Thyroid gland (tissue), 4 donors: ENCODE results near the gene DLK1. TPM values are rescaled to one million over a fixed set of nuclear protein-coding genes. Genes with fewer than 3 reads are reported as not detected.

ENCODE experiments used
- DNase-seq, 2 donors: peaks; one replicate each; pipeline ENCODE4 v3.0.0-alpha.2; 2019
- H3K27ac ChIP-seq, 3 donors: fragments of 200-600 bp; sonication (generic); 1 replicate in 2 of 3; 2 replicates in 1 of 3; pipeline ENCODE4 v1.5.1; 2016 to 2019; ENCODE audit warnings: mild to moderate bottlenecking in 1 of 3, moderate library complexity in 1 of 3
- H3K27me3 ChIP-seq: fragments of 200-600 bp; sonication (generic); one replicate; pipeline ENCODE4 v1.5.1; 2019
- H3K36me3 ChIP-seq, 2 donors: fragments of 200-600 bp; sonication (generic); one replicate each; pipeline ENCODE4 v1.5.1; 2016 to 2019
- H3K4me1 ChIP-seq, 2 donors: fragments of 200-600 bp; sonication (generic); one replicate each; pipeline ENCODE4 v1.5.1; 2017 to 2019
- H3K4me3 ChIP-seq, 3 donors: fragments of 200-600 bp; sonication (generic); replicated peaks in 1 of 3; 1 replicate in 2 of 3; 2 replicates in 1 of 3; pipeline ENCODE4 v1.5.1; 2016; ENCODE audit warnings: mild to moderate bottlenecking in 1 of 3
- H3K9me3 ChIP-seq: fragments of 200-600 bp; sonication (generic); one replicate; pipeline ENCODE4 v1.5.1; 2017
- POLR2A ChIP-seq, 2 donors: fragments of 450-650 bp; IDR thresholded peaks; one replicate each; pipeline ENCODE4 v1.6.1; 2017; ENCODE audit warnings: antibody characterized with exemption in 2 of 2, mild to moderate bottlenecking in 2 of 2, moderate library complexity in 1 of 2
- WGBS, 2 donors: methylation state at CpG; one replicate each; pipeline ENCODE4 v1.1.5; 2017; 5-methylcytosine and 5-hydroxymethylcytosine counted together
- intact Hi-C: fragments of 100-400 bp; cut with DNase I; formaldehyde crosslinking; loops from one replicate; pipeline ENCODE4 v1.15.1; 2023
- total RNA-seq, 4 donors: library from RNA; depleted of rRNA; stranded (reverse); fragments of >200 nt; gene quantifications; one replicate each; pipeline ENCODE4 v1.2.3, GENCODE V29; 2016
- TF ChIP-seq, protein P1 (sequence below), 6 experiments: fragments of 200-600 bp in 3 of 6; fragments of 450-650 bp in 3 of 6; sonication (generic) in 3 of 6; IDR thresholded peaks; one replicate each; pipeline ENCODE4 v1.5.1; 2016 to 2019; ENCODE audit warnings: antibody characterized with exemption in 6 of 6, mild to moderate bottlenecking in 2 of 6, inconsistent platforms in 1 of 6, moderate library complexity in 1 of 6

The DLK1 gene
- total RNA-seq, 4 donors from 2014 or later, result 0.40 TPM; not detected in 3

DNA sequence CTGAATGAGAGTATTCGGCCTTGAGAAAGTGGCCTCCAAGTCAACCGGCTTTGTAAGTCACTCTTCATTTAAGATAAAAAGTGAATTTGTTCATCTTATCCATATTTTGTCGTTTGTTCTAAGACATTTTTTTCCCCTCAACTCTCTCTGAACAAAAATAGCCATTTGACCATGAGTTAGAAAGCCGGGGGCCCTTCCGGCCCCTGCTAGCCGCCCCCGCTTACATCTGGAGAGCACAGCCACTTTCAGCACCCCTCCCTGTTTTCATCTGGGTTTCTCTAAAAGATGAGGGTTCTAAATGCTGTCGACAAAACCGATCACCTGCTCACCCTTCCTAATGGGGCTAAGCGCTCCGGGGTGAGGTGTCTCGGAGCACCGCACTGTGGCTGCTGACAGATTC, 30.7 kb upstream of the DLK1 start:
- DNase-seq, result no peak
- Histone ChIP-seq H3K9me3 (no peaks in the 10 kb centered on the region), H3K4me1 (no peaks in the 10 kb centered on the region), H3K36me3 (no peaks in the 10 kb centered on the region), H3K27ac (no peak overlapping the region), H3K27me3 (no peaks in the 10 kb centered on the region), H3K4me3 (no peak overlapping the region)
- TF ChIP-seq POLR2A (IDR thresholded peaks at IDR 0.05), result no peak
- TF ChIP-seq, protein P1, sequence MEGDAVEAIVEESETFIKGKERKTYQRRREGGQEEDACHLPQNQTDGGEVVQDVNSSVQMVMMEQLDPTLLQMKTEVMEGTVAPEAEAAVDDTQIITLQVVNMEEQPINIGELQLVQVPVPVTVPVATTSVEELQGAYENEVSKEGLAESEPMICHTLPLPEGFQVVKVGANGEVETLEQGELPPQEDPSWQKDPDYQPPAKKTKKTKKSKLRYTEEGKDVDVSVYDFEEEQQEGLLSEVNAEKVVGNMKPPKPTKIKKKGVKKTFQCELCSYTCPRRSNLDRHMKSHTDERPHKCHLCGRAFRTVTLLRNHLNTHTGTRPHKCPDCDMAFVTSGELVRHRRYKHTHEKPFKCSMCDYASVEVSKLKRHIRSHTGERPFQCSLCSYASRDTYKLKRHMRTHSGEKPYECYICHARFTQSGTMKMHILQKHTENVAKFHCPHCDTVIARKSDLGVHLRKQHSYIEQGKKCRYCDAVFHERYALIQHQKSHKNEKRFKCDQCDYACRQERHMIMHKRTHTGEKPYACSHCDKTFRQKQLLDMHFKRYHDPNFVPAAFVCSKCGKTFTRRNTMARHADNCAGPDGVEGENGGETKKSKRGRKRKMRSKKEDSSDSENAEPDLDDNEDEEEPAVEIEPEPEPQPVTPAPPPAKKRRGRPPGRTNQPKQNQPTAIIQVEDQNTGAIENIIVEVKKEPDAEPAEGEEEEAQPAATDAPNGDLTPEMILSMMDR (IDR thresholded peaks at IDR 0.05), result no peak
- intact Hi-C loops, result no loop called here
- 77 to 78% methylated on average over 13 of the region's 13 CpGs for WGBS, 2 donors

DNA sequence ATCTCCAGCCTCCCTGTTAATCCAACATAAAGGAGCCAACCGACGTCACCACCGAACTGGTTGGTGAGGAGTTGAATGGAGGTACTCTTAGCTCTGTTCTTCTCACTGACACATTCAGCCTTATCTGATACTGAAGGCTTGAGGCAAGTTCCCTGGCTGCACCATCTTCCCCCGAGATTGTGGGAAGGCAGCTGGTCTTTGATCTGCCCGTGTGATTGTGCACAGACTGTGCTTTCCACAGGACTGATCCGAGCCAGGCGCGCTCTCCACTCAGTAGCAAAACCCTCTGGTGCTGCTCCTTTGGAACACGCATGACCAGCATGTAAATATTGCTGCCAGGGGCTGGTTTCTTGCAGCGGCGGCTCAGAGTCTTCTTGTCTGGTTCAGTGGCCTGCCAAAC, 30.1 kb upstream of the DLK1 start:
- H3K27me3 ChIP-seq, result no peaks in the 10 kb centered on the region
- H3K9me3 ChIP-seq, result no peaks in the 10 kb centered on the region
- H3K4me3 ChIP-seq, result no peak overlapping the region
- no peaks in the 10 kb centered on the region for H3K4me1 ChIP-seq
- DNase-seq, result peak in 1 of 2 donors; percentile 34
- TF ChIP-seq, protein P1 (IDR thresholded peaks at IDR 0.05), result no peak
- TF ChIP-seq POLR2A (IDR thresholded peaks at IDR 0.05), result no peak
- H3K36me3 ChIP-seq, result no peaks in the 10 kb centered on the region
- intact Hi-C loops, result no loop called here
- WGBS, 2 donors, result 30 to 60% methylated on average over 6 to 11 of the region's 11 CpGs
- no peak overlapping the region for H3K27ac ChIP-seq

DNA sequence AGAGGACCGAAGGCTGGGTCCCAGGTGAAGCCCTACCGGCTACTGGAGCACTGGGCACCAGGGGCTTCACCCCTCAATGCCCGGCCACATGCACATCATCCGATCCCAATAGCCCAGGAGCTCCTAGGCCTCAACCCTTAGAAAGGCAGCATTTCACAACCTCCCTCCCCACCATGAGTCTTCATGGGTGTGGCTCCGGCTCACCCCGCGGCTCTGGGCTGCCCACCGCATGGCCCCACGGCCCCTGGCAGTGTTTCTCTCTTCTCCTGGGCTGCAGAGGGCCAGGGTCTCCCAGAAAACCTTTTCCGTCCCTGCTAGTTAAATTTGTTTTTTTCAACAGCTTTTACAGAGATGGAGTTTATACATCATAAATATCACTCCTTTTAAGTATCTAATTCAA, 28.6 kb upstream of the DLK1 start:
- Histone ChIP-seq H3K27me3 (no peaks in the 10 kb centered on the region), H3K4me3 (no peak overlapping the region), H3K4me1 (no peaks in the 10 kb centered on the region), H3K27ac (no peak overlapping the region), H3K36me3 (no peaks in the 10 kb centered on the region), H3K9me3 (no peaks in the 10 kb centered on the region)
- TF ChIP-seq, protein P1 (IDR thresholded peaks at IDR 0.05), result no peak
- no peak for TF ChIP-seq POLR2A (IDR thresholded peaks at IDR 0.05)
- 85 to 89% methylated on average over 10 of the region's 10 CpGs for WGBS, 2 donors
- DNase-seq, result no peak
- intact Hi-C loops, result no loop called here

- Histone ChIP-seq H3K4me1 (no peaks in the 10 kb centered on the region), H3K4me3 (no peak overlapping the region), H3K27ac (no peak overlapping the region), H3K36me3 (no peaks in the 10 kb centered on the region), H3K27me3 (no peaks in the 10 kb centered on the region), H3K9me3 (no peaks in the 10 kb centered on the region)
- WGBS, 2 donors, result 73 to 79% methylated on average over 16 of the region's 16 CpGs
- DNase-seq, result no peak
- TF ChIP-seq, protein P1 (IDR thresholded peaks at IDR 0.05), result no peak
- no peak for TF ChIP-seq POLR2A (IDR thresholded peaks at IDR 0.05)
- intact Hi-C loops, result no loop called here
Measured at GRCh38 chr14:100698666-100699448, 27.8 kb upstream of the DLK1 start.

DNA sequence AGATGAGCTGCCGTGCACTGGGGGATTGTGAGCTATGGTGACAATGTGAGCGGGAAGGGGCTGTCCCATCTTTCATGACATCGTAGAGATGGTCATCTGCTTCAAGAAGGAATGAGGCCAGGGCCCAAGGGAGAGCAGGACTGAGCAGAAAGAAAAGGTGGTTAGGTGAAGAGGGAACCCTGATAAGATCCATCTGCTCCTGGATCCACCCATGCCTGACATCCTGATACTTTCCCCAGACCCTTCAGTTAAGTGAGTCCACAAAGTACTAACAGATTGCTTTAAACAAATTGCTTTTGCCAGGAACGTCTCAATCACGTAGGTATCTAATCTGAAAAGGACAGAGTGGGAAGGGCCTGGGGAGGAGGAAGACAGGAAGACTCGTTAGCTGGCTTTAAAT, 25.4 kb upstream of the DLK1 start:
- H3K27me3 ChIP-seq, result no peaks in the 10 kb centered on the region
- H3K27ac ChIP-seq, result no peak overlapping the region
- intact Hi-C loops, result no loop called here
- H3K36me3 ChIP-seq, result no peaks in the 10 kb centered on the region
- no peaks in the 10 kb centered on the region for H3K9me3 ChIP-seq
- no peaks in the 10 kb centered on the region for H3K4me1 ChIP-seq
- WGBS, 2 donors, result 63 to 78% methylated on average over 6 of the region's 6 CpGs
- no peak for DNase-seq
- TF ChIP-seq POLR2A (IDR thresholded peaks at IDR 0.05), result no peak
- TF ChIP-seq, protein P1 (IDR thresholded peaks at IDR 0.05), result no peak
- H3K4me3 ChIP-seq, result no peak overlapping the region
